ENCODE results near the gene AIFM2.
"Not testable (repeated sequence)": the region's sequence is repeated elsewhere in the genome, so short reads cannot be mapped to it uniquely, and the experiment has no call there.

The AIFM2 gene

GRCh38 chr10:70121281-70121949, 11.2 kb downstream of the AIFM2 start:
- no peak for DNase-seq

- no peak for DNase-seq
Measured at GRCh38 chr10:70120417-70120816, 12.2 kb downstream of the AIFM2 start.

DNA sequence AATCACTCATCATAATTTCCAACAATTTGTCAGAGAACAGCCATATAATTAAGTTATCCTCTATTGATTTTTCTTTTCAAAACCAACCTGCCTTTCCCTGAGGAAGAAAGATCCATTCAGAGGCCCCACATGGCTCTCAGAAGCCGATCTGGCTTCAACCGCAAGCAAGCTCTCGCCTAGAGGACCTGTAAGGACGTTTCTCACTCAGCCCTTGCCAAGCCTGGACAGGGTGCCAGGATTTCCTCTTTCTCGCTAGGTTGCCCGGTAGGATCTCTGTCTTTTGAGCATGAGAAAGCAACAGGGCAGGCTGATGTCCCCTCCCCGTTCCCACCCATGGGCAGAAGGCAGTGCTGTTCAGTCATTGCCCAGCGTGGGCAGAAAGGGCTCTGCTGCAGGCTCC, 13.0 kb downstream of the AIFM2 start:
- no peak for DNase-seq

- no peak for DNase-seq
Measured at GRCh38 chr10:70119197-70119596, 13.4 kb downstream of the AIFM2 start.

GRCh38 chr10:70118196-70118595, 14.4 kb downstream of the AIFM2 start:
- no peak for DNase-seq

DNA sequence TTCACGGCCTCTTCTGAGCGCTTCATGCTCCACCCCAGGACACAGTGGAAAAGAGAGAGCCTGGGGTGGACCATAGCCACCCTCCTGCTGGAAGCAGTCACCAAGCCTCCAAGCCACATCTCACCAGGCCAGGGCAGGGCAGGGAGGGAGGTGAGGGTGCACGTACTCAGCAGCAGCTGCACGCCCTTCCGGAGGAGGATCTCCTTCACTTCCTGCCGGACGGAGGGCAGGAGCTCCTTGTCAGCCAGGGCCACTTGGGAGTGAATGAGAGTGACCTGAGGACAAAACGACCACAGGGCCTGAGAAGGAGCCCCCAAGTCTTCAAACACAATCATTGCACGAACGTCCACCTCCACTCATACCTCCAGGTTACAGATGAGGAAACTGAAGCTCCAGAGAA, 15.0 kb downstream of the AIFM2 start:
- DNase-seq, result no peak

- DNase-seq, result peak; percentile 35
Measured at GRCh38 chr10:70115948-70116682, 16.5 kb downstream of the AIFM2 start.

DNA sequence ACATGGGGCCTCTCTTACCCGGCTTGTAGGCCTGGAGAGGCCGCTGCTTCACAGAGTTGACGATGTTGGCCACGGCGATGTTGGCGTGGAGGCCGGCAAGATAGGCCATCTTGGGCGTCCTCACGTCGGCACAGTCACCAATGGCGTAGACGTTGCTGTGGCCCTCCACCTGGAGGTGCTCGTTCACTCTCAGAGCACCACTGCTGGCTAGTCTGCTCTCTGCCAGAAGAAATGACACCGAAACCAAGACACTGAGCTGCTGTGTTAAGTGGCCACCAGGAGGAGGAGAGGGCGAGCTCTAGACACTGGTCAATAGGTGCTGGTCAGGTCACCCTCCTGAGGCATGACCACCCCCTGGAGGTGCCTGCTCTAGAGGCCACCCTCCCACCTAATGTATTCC, 17.7 kb downstream of the AIFM2 start:
- DNase-seq, result no peak

- DNase-seq, result no peak
Measured at GRCh38 chr10:70112071-70112470, 20.6 kb downstream of the AIFM2 start.

GRCh38 chr10:70111496-70111895, 21.1 kb downstream of the AIFM2 start:
- no peak for DNase-seq

- DNase-seq, result no peak
Measured at GRCh38 chr10:70109064-70109729, 23.4 kb downstream of the AIFM2 start.

GRCh38 chr10:70106958-70107791, 25.4 kb downstream of the AIFM2 start:
- DNase-seq, result no peak

- DNase-seq, result no peak
Measured at GRCh38 chr10:70101668-70102067, 31.0 kb downstream of the AIFM2 start.

GRCh38 chr10:70101068-70101562, 31.5 kb downstream of the AIFM2 start:
- not testable (repeated sequence) for DNase-seq

DNA sequence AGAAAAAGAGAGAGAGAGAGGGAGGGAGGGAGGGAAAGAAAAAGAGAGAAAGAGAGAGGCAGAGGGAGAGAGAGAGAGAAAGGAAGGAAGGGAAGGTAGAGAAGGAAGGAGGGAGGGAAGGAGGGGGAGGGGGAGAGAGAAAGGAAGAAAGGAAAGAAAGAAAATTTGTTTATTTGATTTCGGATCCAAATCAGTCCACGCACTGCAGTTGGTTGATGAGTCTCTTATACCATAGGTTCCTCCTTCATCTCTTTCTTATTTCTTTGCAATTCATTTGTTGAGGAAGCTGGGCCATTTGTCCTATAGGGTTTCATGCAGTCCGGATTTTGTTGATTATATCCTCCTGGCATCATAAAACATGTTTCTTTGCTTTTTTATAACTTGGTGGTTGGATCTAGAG, 34.4 kb downstream of the AIFM2 start:
- no peak for DNase-seq

GRCh38 chr10:70097459-70097858, 35.2 kb downstream of the AIFM2 start:
- no peak for DNase-seq

DNA sequence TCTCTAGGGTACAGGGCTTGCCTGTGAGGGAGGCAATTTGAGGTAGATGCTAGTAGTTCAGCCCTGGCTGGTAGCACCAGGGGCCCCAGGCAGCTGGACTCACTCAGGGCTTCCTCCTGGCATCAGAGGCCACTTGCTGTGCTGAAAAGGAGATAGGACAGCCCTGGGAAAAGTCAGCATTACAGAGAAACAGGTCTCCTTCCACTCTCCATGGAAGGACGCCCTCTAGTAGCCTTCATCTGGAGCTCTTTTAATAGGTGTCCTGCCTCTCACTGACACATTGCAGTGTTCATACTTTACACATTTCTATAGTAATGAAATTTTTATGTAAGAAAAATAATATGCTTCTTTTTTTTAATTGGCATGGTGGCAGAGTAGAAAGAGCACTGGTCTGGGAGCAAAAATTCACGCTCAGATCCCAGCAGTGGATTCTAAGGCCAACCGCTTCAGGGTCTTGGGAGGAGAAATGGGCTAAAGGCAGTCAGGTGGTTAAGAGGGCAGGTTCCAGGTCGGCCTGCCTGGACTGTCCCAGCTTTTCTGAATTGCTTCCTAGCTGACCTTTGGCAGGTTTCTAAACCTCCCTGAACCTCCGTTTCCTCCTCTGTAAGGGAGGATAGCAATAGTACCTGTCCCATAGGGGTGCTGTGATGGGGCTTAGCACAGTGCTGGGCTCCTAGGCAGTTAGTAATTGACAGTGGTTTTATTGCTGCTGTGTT, 35.8 kb downstream of the AIFM2 start:
- DNase-seq, result no peak

DNA sequence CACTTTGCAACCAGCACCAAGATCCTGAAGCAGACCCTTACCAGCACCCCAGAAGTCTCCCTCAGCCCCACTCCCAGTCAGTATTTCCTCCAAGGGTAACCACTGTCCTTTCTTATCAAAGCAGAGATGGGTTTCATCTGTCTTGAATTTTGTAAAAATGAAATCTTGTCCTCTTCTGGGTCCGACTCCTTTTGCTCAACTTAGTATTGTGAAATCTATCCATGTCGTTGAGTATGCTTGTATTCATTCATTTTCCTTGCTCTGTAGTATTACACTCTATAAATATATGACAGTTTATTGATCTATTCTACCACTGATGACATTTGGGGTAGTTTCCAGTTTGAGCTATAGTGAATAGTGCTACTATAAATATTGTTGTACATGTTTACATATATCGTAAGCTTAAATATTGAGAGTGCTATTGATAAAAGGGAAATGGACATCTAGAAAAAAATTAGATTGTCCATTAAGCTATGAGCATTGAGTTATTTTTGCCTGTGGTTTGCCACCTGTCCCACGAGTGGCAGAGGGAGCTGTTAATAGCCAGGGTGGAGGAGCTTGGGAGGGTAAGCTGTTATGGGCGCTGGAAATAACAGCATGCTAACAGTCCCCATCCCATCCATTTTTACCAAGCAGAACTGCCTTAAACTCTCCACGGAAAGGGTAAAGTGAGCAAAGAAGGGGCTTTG, 36.5 kb downstream of the AIFM2 start:
- no peak for DNase-seq

DNA sequence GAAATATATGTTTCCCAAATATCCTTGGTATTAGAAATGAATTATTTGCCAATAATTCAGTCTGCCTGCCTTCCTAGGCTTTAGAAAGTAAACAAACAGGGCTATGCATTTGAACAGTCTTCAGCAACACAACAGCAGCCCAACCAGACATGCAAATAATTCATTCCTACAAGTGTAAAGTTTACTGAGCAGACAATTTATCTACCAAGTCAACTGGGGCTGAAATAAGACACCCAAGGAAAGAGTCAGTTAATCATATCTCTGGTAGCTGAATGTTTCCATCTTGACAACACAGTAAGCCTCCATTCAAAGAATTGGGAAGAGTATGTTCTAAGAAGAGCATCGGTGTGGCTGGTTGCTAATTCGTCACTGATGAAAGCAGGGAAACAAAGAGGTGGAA, 38.4 kb downstream of the AIFM2 start:
- DNase-seq, result no peak

DNA sequence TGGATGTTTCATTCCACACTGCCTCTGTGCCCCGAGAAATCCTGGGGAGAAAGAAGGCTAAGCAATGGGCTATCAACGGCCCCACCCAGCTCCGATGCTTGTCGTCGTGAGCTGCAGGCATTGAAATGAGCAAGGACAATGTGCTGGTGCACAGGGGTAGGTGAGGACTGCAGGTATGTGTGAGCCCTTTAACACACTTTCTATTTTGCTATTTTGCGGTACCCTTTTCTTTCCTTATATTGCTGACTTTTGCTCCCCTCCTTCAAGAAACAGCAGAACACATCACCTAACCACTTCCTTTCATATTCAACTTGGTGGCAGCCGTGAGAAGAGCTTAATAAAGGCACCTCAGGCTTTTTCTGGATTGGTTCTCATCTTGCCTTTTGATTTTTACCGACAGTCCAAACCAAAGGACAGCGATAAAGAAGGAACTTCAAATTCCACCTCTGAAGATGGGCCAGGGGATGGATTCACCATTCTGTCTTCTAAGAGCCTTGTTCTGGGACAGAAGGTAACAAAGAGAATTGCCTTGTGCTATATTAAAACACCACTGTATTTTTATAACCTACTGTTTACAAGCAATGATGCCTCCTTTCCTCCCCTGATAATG, 39.2 kb downstream of the AIFM2 start:
- DNase-seq, result peak; percentile 3

DNA sequence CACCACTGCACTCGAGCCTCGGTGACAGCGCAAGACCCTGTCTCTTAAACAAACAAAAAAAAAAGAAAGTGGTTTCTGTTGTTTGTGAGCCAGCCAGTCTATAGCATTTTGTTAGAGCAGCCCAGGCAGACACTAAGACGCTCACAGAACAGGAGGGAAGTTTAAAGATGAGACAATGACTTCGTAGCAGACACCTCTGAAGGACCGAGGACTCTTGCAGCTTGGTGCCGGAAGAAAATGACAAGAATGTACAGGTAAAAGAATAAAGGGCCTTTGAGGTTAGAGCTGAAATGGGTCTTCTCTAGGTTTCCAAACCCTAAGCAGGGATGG, 40.3 kb downstream of the AIFM2 start:
- no peak for DNase-seq

Measured in stimulated activated naive CD4-positive, alpha-beta T cell treated with Interleukin-2 at 50 U/mL for 16 hours (primary cell).